GM19438 (cell line): Measurements from ENCODE around the gene SLC2A13.
A peak's percentile ranks its signal among the peaks of the same experiment; 100 is the strongest.

ENCODE experiments used
- ATAC-seq: cut with Tn5 transposase; IDR thresholded peaks from one replicate; pipeline ENCODE4 v1.9.1; 2021; ENCODE audit warnings: low read depth; ENCODE audit not compliant: unreplicated experiment

Gene SLC2A13

DNA sequence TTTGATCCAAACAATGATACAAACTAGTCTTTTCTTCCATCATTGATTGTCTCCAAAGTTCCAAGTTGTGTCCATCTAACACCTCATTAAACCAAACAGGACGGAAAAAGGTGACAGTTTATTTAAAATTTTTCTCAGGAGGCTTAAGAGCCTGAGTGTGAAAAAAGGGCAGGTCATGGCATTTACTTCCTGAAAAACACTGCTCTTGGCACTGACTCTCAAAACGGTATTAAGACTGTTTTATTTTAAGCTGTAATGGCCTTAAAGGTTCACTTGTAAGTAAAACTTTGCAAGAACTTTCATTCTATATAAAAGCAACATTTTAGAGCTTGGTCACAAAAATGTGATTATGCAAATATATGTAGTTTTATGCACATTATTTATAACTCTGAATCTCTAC, 222.5 kb downstream of the SLC2A13 start:
- no peak for ATAC-seq

DNA sequence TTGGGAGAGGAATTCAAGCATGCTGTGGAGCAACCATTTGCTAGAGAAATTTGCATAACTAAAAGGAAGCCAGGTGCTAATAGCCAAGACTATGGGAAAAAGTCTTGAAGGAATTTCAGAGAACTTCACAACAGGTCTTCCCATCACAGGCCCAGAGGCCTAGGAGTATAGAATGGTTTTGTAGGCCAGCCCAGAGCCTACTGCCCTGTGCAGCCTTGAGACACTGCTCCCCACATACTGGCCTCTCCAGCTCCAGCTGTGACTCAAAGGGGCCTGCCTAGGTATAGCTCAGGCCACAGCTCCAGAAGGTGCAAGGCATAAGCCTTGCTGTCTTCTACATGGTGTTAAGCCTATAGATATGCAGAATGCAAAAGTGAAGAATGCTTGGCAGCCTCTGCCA, 227.1 kb downstream of the SLC2A13 start:
- ATAC-seq: no peak

DNA sequence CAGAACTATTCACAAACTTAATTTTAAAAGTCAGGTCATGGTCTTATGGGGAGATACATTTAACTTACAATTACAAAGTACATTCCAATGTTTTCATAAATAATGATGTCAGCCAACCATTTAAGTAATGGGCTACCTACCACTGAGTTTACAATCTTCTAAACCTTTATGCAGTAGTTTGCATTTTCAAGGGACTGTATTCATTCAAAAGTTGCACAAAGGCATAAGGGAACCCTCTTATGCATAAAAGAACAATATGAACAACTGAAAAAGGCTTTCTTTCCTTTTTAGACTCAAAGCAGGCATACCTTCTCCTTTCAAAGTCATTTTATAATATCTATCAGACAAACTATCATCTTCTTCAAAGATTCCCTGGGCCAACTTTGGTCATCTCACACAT, 230.2 kb downstream of the SLC2A13 start:
- no peak for ATAC-seq

DNA sequence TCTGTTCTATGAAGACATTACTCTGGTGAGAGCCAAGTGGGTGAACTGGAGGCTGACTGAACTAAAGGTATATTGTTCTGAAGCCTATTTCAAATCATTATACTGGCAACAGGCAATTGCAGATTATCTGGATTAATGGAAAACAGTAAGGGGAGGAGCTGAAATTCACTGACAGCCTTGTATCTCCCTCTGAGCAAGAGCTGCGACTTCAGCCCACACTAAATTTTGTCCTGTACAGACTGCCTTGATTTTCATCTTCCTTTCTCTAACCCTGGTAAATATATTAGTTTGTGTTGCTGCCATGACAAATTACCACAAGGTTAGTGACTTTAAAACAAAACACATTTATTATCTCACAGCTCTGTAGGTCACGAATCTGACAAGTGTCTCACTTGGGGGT, 231.1 kb downstream of the SLC2A13 start:
- no peak for ATAC-seq

DNA sequence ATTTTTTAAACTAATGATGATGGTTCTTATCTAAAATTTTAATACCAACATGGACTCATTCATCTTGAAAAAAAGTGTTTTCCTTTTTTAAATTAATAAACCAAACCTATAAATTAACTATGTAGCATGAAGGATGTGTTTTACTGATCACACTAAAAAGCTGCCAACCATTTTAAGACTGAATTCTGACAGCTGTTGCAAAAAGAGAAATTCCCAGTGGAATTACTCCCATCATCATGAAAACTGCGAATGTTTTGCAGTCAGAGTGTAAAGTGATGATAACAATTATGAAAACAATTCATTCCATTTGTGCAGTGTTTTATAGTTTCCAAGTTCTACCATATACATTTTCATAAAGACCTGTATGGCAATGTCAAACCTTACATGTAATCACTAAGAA, 232.8 kb downstream of the SLC2A13 start:
- no peak for ATAC-seq

DNA sequence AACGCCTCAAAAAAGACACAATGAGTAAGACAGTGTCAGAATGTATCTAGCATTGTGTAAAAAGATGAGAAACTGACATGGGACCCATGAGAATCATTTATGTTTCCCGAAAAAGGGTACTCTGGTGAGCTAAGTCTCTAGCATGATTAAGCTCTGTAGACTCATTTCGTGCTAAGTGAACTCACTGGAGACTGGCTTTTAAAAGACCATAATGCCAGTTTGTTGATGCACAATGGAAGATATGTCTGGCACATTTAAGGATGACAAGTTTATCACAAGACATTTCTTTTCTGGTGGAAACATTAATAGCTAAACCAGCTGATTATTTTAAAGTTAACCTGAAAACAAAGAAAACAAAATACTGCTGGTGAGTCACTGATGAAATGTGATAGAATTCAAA, 233.5 kb downstream of the SLC2A13 start:
- no peak for ATAC-seq

DNA sequence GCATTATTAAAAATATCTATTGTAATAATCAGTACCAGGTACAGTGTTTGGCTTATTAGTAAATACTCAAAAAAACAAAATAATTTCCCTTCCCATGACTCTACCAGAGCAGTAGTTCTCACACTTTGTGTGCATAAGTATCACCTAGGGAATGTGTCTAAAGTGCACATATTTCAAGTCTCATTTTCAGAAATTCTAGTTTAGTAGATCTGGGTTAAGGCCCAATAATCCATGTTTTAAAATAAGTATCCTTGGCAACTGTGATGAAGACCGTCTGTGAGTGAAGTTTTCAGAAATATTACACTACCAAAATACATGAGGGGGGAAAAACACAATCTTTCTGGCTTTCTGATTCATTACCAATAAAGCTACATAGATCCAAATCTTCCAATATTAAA, 237.6 kb downstream of the SLC2A13 start:
- no peak for ATAC-seq

DNA sequence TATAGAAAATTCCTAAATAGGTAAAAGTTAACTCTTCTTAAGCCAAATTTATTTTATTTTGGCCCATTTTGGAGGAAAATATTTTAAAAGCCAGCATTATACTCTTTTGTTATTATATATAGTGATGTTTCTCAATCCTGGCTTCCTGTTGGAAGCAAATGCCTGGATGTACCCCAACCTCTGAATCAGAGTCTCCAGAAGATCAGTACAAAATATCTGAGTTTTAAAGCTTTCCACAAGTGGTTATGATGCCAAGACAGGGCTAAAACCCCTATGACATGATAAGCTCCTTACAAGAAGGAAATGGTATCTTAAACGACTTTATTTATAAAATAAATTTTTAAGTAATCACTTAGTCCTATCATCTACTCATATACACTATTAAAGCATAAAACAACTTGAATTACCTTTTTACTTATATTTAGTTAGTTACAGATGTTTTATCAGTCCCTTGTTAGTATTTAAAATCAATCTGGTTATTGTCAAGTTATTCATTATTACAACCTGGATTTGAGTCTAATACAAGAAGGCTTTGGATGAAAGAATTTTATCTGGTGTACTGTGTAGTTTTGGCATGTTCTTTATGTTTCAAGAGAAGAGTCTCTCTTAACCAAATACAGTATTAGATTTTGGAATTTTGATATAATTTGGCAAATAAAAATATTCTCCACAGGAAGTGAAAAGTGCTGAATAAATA, 238.1 kb downstream of the SLC2A13 start:
- no peak for ATAC-seq

DNA sequence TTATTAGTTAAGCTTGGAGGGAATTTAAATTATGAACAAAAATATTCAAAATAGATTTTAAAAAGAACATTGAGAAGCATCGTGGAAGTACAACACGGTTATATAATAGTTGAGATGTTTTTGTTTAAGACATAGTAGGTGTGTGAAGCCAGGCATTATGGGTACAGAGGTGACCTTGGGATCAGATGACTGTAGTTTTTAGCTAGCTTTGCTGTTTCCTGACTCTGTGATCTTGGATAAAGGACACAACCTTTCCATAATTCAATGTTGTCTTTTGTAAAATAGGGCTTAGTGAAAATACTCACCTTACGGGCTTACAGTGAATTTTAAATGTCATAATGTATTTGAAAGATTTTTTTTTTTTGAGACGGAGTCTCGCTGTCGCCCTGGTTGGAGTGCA, 239.7 kb downstream of the SLC2A13 start:
- no peak for ATAC-seq

DNA sequence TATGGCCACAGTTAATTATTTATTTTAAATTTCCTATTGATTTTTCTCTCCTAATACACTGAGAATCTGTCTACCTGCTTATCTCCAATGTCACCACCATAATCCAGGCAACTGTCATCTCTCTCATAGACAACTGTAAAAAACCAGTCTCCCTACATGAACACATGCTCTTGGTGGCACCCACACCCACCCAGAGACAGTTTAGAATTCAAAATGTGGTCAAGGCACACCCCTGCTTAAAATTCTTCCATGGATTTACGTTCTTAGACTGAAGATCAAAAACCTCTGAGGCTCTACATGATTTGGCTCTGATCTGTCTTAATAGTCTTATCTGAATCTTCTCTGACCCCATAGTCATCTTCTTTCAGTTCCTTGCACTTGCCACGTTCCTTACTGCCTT, 245.2 kb downstream of the SLC2A13 start:
- ATAC-seq: no peak

DNA sequence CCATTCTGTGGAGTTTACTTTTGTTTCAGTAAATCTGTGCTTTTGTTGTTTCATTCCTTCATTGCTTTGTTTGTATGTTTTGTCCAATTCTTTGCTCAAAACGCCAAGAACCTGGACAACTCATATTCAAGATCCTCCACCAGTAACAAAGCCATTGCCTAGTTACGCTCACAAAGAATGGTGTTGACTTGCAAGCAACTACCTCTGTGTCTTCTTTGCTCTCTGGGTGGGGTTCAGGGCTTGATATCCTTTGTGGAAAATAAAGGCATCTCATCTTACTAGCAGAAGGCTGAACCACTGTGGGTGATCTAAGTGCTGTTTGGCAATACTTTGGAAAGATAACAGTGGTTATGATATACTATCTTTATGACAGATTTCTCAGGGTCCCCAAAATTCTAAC, 252.9 kb downstream of the SLC2A13 start:
- no peak for ATAC-seq

DNA sequence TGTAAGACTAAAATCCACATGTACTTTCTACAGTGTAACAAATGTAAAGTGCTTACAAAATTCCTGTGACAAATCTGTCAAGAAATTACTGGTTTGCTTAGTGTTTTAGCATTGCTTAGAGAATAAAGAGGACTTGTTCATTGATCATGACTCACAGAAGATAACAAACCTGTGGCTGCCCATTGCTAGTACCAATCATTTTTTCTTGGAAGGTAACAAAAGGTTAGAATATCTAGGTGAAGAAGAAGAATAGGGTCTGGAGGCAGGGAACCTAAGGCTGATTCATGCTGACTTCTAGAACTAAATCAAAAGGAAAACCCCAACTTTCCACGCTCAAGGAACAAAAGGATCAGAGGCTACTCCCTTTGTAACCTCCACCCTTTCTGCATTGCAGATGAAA, 253.5 kb downstream of the SLC2A13 start:
- no peak for ATAC-seq

DNA sequence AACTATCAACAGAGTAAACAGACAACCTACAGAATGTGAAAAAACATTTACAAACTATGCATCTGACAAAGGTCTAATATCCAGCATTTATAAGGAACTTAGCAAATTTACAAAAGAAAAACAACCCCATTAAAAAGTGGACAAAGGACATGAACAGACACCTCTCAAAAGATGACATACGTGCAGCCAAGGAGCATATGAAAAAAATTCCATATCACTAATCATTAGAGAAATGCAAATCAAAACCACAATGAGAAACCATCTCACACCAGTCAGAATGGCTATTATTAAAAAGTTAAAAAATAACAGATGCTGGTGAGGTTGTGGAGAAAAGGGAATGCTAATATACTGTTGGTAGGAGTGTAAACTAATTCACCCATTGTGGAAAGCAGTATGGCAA, 257.7 kb downstream of the SLC2A13 start:
- ATAC-seq: peak; percentile 49

DNA sequence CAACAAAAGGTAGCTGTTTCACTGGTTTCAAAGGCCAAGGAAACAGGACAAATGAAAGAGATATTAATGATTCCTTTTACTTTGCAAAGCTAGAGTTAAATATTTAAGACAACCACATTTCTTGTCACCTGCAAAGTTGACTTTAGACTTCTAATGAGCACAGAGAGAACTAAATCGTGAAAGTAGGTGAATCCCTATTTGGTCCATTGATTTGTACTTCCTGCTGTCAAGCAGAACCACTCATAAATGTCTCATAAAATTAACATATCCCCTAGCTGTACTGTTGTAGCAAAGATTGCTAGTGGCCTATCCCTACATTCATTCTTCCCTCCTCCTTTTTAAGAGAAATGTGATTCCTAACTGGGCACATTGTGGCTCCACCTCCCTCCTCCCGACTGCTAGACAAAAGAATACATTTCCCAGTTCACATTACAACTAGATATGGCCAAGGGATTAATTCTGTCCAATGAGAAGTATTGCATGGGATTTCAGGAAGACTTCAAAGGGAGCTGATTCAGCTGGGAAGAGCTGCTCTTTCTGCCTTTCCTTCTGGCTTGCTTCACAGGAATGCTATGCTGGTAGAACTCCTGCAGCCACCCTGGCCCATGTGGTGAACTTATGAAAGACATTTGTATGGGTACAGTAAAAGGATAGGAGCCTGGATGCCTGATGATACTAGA, 258.8 kb downstream of the SLC2A13 start:
- ATAC-seq: no peak

DNA sequence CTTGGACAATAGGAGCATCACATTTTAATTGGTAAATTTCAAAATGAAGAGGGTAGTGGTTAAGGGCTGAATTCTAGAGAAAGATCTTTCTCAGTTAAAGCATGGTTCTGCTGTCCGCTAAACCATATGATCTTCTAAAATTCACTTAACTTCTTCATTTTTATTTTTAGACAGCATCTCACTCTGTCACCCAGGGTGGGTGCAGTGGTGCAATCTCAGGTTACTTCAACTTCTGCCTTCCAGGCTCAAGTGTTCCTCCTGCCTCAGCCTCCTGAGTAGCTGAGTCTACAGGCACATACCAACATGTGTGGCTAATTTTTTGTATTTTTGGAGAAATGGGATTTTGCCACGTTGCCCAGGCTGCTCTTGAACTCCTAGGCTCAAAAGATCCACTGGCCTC, 259.6 kb downstream of the SLC2A13 start:
- ATAC-seq: no peak

DNA sequence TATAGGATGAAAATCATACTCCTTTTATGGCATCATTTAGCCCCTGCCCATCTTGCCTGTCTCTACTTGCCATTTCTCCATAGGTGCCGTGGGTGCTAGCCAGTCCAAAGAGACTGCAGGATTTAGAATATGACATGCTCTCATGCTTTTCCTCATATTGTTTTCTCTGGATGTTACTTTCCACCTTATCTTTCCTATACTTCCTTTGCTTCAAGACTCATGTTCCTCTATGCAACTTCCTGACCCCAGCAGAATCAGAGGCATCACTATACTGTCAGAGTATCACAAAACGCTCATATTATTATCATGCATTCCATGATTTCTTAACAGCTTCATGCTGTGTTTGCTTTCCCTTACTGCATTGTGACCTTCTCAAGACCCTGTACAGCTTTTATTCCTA, 265.5 kb downstream of the SLC2A13 start:
- ATAC-seq: no peak

DNA sequence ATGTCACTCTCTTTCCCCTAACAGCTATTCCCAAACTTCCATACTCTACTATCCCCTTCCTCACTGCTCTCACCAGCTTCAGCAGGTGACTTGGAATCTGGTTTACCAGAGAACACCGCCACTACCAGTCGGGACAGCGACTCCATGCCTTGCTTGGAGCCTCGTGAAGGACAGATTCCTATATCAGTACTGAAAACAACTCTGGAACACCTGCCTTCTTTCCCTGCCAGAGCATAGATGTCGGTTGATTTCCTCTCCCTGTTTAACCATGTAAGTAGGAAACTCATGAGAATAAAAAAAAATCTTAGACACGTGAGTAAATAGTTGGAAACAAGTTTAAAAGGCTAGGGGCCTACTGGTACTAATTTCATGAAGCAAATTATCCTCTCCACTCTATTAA, 266.8 kb downstream of the SLC2A13 start:
- no peak for ATAC-seq

DNA sequence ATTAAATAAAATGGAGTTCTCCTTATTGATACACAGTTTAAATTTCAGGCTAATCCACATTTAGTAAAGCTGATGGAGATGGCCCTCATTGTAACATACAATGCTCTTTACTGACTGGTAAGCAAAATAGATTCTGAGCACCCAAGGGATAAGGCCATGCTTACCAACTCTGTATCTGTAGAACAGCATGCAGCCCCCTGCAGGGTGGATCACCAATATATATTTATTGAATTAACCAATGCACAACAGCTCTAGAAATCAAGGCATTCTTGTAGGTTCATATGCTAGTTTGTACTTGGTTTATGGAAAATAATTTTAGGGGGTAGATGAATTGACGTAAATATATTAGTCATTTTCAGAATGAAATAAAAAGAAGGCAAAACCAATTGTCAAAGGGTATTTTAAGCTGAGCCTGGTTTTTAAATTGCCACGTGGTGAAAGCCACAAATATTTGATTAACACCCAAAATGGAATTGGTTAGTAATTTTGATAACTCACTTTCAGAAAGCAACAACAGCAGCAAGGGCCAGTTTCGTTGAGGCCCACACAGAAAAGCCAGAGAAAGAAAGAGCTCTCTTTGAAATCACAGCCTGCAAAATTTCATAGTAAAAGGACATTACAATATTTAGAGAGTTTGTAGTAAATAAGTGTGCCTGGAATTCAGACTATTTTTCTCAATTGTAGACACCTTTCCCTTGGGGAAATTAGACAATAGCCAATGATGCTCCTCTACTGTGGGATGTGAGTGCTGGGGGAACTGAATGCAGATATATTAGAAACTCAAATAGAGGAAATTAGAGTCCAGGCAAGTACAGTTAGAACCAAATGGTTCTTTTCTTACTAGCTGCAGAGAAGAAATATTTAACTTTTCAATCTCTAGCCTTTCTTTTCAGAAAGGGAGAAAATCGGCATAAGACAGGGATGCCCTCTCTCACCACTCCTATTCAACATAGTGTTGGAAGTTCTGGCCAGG, 270.1 kb downstream of the SLC2A13 start:
- peak; percentile 77 for ATAC-seq

DNA sequence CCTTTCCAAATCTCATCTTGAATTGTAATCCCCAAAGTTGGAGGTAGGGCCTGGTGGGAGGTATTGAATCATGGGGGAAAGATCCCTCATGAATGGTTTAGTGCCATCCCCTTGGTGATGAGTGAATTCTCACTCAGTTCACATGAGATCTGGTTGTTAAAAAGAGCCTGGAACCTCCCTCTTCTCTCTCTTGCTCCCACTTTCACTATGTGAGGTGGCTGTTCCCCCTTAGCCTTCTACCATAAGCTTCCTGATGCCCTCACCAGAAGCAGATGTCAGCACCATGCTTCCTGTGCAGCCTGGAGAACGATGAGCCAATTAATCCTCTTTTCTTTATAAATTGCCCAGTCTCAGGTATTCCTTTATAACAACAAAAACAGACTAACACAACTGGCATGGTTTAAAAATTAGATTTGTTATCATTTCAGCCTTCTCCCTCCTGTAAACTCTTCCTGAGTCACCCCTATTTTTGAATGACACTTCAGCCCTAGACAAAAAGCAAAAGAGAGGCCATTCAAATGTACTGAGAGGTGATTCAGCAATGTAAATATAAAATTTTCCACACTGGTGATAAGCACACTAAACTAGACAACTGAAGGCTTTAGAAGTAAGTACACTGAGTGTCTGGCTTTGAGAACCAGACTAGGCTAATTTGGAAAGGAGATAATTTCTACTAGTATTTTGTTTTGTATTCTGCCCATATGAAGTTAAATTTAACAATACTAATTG, 274.1 kb downstream of the SLC2A13 start:
- ATAC-seq: no peak

DNA sequence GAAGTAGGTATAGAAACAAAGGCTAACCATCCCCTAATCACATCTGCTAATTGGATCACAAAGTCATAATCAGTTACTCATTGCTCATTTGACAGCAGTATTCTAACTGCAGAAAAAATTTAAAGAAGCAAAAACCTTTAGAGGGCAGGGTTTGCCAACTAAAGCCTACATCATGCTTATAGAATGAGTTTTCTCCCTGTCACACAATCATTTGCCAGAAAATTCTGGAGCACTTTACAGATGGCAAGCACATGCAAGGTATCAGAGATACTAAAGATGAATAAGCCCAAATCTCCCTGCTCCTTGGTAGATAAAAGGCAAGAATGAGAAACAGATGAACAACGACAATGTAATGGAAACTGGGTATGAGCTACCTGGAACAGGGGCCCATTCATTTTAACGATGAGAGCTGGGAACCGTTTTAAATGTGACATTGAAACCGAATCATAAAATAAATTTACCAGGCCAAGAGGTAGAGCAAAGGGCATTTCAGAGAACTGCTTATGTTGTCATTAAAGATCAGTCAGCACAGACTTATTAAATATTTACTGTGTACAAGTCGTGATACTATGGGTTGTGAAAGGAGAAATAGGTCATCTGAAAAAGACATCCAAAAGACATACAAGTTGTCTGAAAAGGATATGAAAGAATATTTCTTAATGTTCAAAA, 274.9 kb downstream of the SLC2A13 start:
- ATAC-seq: no peak
